ENCODE measurements around the gene VAV1. TPM values are rescaled to one million over a fixed set of nuclear protein-coding genes. Genes with fewer than 3 reads are reported as not detected.

VAV1 gene
- total and polyA plus RNA-seq, 2 of the 13 experiments (the other 11 are each of a cell fraction or from before 2014, with no cell fraction given) = not detected

GRCh38 chr19:6773323-6773931, 919 bp downstream of the VAV1 start:
- Histone ChIP-seq H3K4me2 (ENCODE audit: low read depth, low read length) (no peak overlapping the region), H3K4me1 (ENCODE audit: insufficient read depth, low read length) (no peaks in the 10 kb centered on the region), H3K9me3 (ENCODE audit: low read length) (no peaks in the 10 kb centered on the region), H4K20me1 (ENCODE audit: insufficient read depth, low read length) (no peaks in the 10 kb centered on the region), H3K9ac (ENCODE audit: insufficient read depth, low read depth, low read length) (no peak overlapping the region), H3K36me3 (replicated peaks in 1 of 2; ENCODE audit: control insufficient read depth in 1 of 2, insufficient read depth in 2 of 2, low read length in 2 of 2) (no peaks in the 10 kb centered on the region), H3K79me2 (ENCODE audit: insufficient read depth, low read length) (no peaks in the 10 kb centered on the region), H2AFZ (ENCODE audit: low read length) (no peak overlapping the region), H3K27ac (ENCODE audit: extremely low read length, insufficient read depth, low read length) (no peak overlapping the region), H3K4me3 (replicated peaks in 1 of 3; ENCODE audit: insufficient read depth in 1 of 3, low read depth in 2 of 3, low read length in 3 of 3) (no peak overlapping the region), H3K27me3 (ENCODE audit: control insufficient read depth in 1 of 2, insufficient read depth in 2 of 2, low read length in 2 of 2) (no peaks in the 10 kb centered on the region)
- BruUV-seq (replicated peaks) = no TSS peak
- DNase-seq (ENCODE audit: low spot score) = no peak
- no peak for ATAC-seq
- FAIRE-seq = no peak
- POLR2A ChIA-PET = no interaction called here
- CTCF ChIA-PET (ENCODE audit: low intra/inter-chr PET ratio, low total read pairs) = no interaction called here
- in situ Hi-C loops (cut with HindIII; ENCODE audit: extremely low pct_ligation_motif_present, low pct_unique_long_range_greater_than_20kb) (no loop called here), intact Hi-C loops (cut with micrococcal nuclease; ENCODE audit: unreplicated experiment) (no loop called here)
- WGBS (ENCODE audit: low lambda C conversion rate) = 29% methylated on average over 4 of the region's 8 CpGs
- TF ChIP-seq SATB2 (CRISPR knock-in tag; IDR thresholded peaks at IDR 0.05) (no peak), ZNF251 (CRISPR knock-in tag; IDR thresholded peaks at IDR 0.05) (no peak), FOXK2 (IDR thresholded peaks at IDR 0.05) (no peak), ARNTL (CRISPR knock-in tag; IDR thresholded peaks at IDR 0.05) (no peak), TBP (CRISPR knock-in tag; IDR thresholded peaks at IDR 0.05) (no peak), CREM (IDR thresholded peaks at IDR 0.05) (no peak), CREM (CRISPR knock-in tag; IDR thresholded peaks at IDR 0.05) (no peak), SNAI1 (CRISPR knock-in tag; IDR thresholded peaks at IDR 0.05; ENCODE audit: borderline replicate concordance) (no peak), MAZ (IDR thresholded peaks at IDR 0.05; ENCODE audit: borderline replicate concordance, low read depth, low read length) (no peak), MAZ (CRISPR knock-in tag; IDR thresholded peaks at IDR 0.05; ENCODE audit: low read depth) (no peak), FOXP1 (IDR thresholded peaks at IDR 0.05) (no peak), FOXP1 (CRISPR knock-in tag; IDR thresholded peaks at IDR 0.05) (no peak), TGIF2 (CRISPR knock-in tag; IDR thresholded peaks at IDR 0.05) (no peak), IRX3 (CRISPR knock-in tag; IDR thresholded peaks at IDR 0.05; ENCODE audit: borderline replicate concordance, low read depth) (no peak), STAG1 (CRISPR knock-in tag; IDR thresholded peaks at IDR 0.05) (no peak), NR2F2 (IDR thresholded peaks at IDR 0.05; ENCODE audit: borderline replicate concordance, low read depth) (no peak)
- TF ChIP-seq, protein P1, sequence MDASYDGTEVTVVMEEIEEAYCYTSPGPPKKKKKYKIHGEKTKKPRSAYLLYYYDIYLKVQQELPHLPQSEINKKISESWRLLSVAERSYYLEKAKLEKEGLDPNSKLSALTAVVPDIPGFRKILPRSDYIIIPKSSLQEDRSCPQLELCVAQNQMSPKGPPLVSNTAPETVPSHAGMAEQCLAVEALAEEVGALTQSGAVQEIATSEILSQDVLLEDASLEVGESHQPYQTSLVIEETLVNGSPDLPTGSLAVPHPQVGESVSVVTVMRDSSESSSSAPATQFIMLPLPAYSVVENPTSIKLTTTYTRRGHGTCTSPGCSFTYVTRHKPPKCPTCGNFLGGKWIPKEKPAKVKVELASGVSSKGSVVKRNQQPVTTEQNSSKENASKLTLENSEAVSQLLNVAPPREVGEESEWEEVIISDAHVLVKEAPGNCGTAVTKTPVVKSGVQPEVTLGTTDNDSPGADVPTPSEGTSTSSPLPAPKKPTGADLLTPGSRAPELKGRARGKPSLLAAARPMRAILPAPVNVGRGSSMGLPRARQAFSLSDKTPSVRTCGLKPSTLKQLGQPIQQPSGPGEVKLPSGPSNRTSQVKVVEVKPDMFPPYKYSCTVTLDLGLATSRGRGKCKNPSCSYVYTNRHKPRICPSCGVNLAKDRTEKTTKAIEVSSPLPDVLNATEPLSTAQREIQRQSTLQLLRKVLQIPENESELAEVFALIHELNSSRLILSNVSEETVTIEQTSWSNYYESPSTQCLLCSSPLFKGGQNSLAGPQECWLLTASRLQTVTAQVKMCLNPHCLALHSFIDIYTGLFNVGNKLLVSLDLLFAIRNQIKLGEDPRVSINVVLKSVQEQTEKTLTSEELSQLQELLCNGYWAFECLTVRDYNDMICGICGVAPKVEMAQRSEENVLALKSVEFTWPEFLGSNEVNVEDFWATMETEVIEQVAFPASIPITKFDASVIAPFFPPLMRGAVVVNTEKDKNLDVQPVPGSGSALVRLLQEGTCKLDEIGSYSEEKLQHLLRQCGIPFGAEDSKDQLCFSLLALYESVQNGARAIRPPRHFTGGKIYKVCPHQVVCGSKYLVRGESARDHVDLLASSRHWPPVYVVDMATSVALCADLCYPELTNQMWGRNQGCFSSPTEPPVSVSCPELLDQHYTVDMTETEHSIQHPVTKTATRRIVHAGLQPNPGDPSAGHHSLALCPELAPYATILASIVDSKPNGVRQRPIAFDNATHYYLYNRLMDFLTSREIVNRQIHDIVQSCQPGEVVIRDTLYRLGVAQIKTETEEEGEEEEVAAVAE (CRISPR knock-in tag; IDR thresholded peaks at IDR 0.05; ENCODE audit: borderline replicate concordance) = no peak
- TF ChIP-seq, protein P2, sequence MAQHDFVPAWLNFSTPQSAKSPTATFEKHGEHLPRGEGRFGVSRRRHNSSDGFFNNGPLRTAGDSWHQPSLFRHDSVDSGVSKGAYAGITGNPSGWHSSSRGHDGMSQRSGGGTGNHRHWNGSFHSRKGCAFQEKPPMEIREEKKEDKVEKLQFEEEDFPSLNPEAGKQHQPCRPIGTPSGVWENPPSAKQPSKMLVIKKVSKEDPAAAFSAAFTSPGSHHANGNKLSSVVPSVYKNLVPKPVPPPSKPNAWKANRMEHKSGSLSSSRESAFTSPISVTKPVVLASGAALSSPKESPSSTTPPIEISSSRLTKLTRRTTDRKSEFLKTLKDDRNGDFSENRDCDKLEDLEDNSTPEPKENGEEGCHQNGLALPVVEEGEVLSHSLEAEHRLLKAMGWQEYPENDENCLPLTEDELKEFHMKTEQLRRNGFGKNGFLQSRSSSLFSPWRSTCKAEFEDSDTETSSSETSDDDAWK (CRISPR knock-in tag; IDR thresholded peaks at IDR 0.05) = no peak
- TF ChIP-seq, protein P3, sequence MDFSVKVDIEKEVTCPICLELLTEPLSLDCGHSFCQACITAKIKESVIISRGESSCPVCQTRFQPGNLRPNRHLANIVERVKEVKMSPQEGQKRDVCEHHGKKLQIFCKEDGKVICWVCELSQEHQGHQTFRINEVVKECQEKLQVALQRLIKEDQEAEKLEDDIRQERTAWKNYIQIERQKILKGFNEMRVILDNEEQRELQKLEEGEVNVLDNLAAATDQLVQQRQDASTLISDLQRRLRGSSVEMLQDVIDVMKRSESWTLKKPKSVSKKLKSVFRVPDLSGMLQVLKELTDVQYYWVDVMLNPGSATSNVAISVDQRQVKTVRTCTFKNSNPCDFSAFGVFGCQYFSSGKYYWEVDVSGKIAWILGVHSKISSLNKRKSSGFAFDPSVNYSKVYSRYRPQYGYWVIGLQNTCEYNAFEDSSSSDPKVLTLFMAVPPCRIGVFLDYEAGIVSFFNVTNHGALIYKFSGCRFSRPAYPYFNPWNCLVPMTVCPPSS (IDR thresholded peaks at IDR 0.05) = no peak
- TF ChIP-seq, protein P4, sequence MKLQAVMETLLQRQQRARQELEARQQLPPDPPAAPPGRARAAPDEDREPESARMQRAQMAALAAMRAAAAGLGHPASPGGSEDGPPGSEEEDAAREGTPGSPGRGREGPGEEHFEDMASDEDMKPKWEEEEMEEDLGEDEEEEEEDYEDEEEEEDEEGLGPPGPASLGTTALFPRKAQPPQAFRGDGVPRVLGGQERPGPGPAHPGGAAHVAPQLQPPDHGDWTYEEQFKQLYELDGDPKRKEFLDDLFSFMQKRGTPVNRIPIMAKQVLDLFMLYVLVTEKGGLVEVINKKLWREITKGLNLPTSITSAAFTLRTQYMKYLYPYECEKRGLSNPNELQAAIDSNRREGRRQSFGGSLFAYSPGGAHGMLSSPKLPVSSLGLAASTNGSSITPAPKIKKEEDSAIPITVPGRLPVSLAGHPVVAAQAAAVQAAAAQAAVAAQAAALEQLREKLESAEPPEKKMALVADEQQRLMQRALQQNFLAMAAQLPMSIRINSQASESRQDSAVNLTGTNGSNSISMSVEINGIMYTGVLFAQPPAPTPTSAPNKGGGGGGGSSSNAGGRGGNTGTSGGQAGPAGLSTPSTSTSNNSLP (IDR thresholded peaks at IDR 0.05; ENCODE audit: low read depth, low read length) = no peak
